Esophagus squamous epithelium (tissue), 5 donors: Measurements from ENCODE around the gene TIMM23. TPM values are rescaled to one million over a fixed set of nuclear protein-coding genes. Genes with fewer than 3 reads are reported as not detected.
"Not testable (repeated sequence)": the region's sequence is repeated elsewhere in the genome, so short reads cannot be mapped to it uniquely, and the experiment has no call there.

ENCODE experiments used
- DNase-seq: peaks from one replicate; lab custom pipeline; 2025; lab: John Stamatoyannopoulos, UW
- H3K27ac ChIP-seq, 4 donors: fragments of 200-600 bp; sonication (generic); one replicate each; pipeline ENCODE4 v1.5.1; 2016 to 2019; ENCODE audit warnings: mild to moderate bottlenecking in 1 of 4
- H3K27me3 ChIP-seq, 4 donors: fragments of 200-600 bp; sonication (generic); 1 replicate in 3 of 4; 2 replicates in 1 of 4; pipeline versions ENCODE4 v1.5.1 to v1.6.0; 2017 to 2021; ENCODE audit warnings: antibody characterized with exemption in 1 of 4
- H3K36me3 ChIP-seq, 3 donors: fragments of 200-600 bp; sonication (generic); one replicate each; pipeline ENCODE4 v1.5.1; 2016 to 2019
- H3K4me1 ChIP-seq, 3 donors: fragments of 200-600 bp; sonication (generic); one replicate each; pipeline ENCODE4 v1.5.1; 2017 to 2019
- H3K4me3 ChIP-seq, 4 donors: fragments of 200-600 bp; sonication (generic); 1 replicate in 3 of 4; 2 replicates in 1 of 4; pipeline ENCODE4 v1.5.1; 2016 to 2019; ENCODE audit warnings: mild to moderate bottlenecking in 2 of 4, moderate library complexity in 1 of 4
- H3K9me3 ChIP-seq, 3 donors: fragments of 200-600 bp; sonication (generic); one replicate each; pipeline ENCODE4 v1.5.1; 2016 to 2019
- WGBS, 2 donors: methylation state at CpG; one replicate each; pipeline ENCODE4 v1.1.5; 2018; 5-methylcytosine and 5-hydroxymethylcytosine counted together
- intact Hi-C: fragments of 100-400 bp; cut with DNase I; formaldehyde crosslinking; loops from one replicate; pipeline ENCODE4 v1.15.0; 2022
- total RNA-seq, 4 donors: library from RNA; depleted of rRNA; stranded (reverse); fragments of >200 nt; gene quantifications; one replicate each; pipeline ENCODE4 v1.1.0, GENCODE V29; 2016
- TF ChIP-seq, protein P1 (sequence below), 6 experiments: fragments of 450-650 bp in 4 of 6; fragments of 200-600 bp in 2 of 6; sonication (generic) in 2 of 6; IDR thresholded peaks; one replicate each; pipeline ENCODE4 v1.5.1; 2016 to 2019; ENCODE audit warnings: antibody characterized with exemption in 6 of 6, mild to moderate bottlenecking in 4 of 6, moderate library complexity in 4 of 6
- donor health status: DM: yes; HTN: yes; CAD: no.

TIMM23 gene
- total RNA-seq, 4 donors from 2014 or later: 43.1 to 80.5 (median 54.6) TPM

DNA sequence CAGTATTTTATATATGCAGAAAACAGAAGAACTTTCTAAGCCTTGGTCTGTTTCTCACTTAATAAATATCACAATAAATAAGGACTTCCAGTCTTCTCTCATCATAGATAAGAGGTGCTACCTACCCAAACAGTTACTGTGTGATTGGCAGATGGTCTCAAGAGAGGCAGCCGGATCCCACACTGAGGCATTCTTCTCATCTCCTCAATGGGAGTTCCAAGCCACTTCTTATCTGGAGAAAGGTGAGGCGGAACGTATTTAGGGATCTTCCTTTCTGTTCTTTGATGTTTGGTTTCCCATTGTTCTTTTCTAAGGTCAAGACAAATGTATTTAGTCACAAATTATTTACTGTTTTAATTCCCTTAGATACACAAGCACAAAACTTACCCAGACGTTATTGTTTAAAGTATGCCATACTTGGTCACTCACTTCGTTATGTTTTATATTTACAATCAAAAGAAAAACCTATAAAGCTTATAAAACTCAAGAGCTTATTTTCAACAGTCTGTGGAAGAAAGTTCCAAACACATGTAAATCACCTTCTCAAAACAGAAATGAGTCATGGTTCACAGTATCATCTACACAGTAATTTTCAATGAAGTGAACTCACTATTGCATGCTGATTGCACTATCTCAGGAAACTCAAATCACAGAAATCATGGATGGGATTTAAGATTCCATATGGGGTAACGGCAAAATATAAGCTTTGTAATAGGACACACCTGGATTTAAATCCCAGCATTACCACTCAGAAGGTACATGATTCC, 9.4 kb upstream of the TIMM23 start:
- H3K27ac ChIP-seq, H3K9me3 ChIP-seq, intact Hi-C loops, H3K27me3 ChIP-seq, H3K36me3 ChIP-seq, H3K4me1 ChIP-seq, H3K4me3 ChIP-seq, DNase-seq: not testable (repeated sequence)
- 76 to 91% methylated on average over 6 of the region's 6 CpGs for WGBS, 2 donors

DNA sequence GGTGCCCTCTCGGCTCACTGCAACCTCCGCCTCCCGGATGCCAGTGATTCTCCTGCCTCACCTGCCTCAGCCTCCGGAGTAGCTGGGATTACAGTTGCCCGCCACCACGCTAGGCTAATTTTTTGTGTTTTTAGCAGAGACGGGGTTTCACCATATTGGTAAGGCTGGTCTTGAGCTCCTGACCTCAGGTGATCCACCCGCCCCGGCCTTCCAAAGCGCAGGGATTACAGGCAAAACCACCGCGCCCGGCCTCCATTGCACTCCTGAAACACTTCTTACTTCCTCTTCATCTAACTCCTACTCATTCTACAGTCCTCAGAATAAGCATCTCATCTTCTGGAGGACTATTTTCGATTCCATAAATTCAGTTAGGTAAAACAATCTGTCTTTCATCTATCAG, 1.3 kb upstream of the TIMM23 start:
- DNase-seq, H3K27ac ChIP-seq, intact Hi-C loops, H3K9me3 ChIP-seq, H3K36me3 ChIP-seq, H3K27me3 ChIP-seq: not testable (repeated sequence)
- H3K4me3 ChIP-seq: peak overlapping the region in 3 of 4 donors; percentile 69 to 81 (median 79)
- peaks cover 0 to 32% (median 15%) of the 10 kb centered on the region in 3 donors for H3K4me1 ChIP-seq
- WGBS, 2 donors: 41 to 50% methylated on average over 11 to 14 of the region's 14 CpGs

- Histone ChIP-seq H3K36me3 (peaks cover 0 to 12% (median 0%) of the 10 kb centered on the region in 3 donors), H3K4me1 (peaks cover 0 to 32% (median 15%) of the 10 kb centered on the region in 3 donors), H3K4me3 (peak overlapping the region; percentile 64 to 81 (median 74)), H3K27ac (peak overlapping the region; percentile 70 to 84 (median 78))
- H3K27me3 ChIP-seq, DNase-seq, intact Hi-C loops, H3K9me3 ChIP-seq: not testable (repeated sequence)
- 0% methylated on average over 1 of the region's 25 CpGs; no CpG with 5 or more reads in 1 of the 2 donors for WGBS, 2 donors
Measured at GRCh38 chr10:45971742-45972105, 565 bp upstream of the TIMM23 start.

DNA sequence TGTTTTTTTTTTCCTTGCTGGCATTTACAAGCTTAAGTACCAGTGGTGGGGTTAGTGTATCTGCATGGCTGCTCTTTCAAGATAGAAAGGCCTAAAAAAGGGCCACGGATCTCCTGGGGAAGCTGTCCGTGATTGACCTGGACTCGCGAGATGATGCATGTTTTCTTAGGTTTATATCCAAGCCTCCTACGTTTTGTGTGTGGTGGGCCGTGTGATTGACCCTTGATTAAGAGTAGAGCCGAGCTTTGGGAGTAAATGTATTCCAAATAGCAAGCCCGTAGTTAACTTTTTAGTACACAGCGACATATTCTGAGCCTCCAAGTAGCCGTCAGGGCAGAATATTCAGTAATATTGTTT, 502 bp downstream of the TIMM23 start:
- intact Hi-C loops, DNase-seq, H3K9me3 ChIP-seq, H3K27me3 ChIP-seq: not testable (repeated sequence)
- peak overlapping the region; percentile 64 to 81 (median 74) for H3K4me3 ChIP-seq
- H3K36me3 ChIP-seq: peaks cover 0 to 19% (median 0%) of the 10 kb centered on the region in 3 donors
- peaks cover 0 to 32% (median 15%) of the 10 kb centered on the region in 3 donors for H3K4me1 ChIP-seq
- 0% methylated on average over 10 of the region's 10 CpGs for WGBS, 2 donors
- peak overlapping the region in 3 of 4 donors; percentile 76 to 84 (median 80) for H3K27ac ChIP-seq

- H3K27ac ChIP-seq, H3K4me3 ChIP-seq, intact Hi-C loops, H3K27me3 ChIP-seq, H3K9me3 ChIP-seq, DNase-seq: not testable (repeated sequence)
- Histone ChIP-seq H3K4me1 (peaks cover 0 to 32% (median 15%) of the 10 kb centered on the region in 3 donors), H3K36me3 (peaks cover 0 to 30% (median 0%) of the 10 kb centered on the region in 3 donors)
- WGBS, 2 donors: 68 to 76% methylated on average over 3 of the region's 3 CpGs
Measured at GRCh38 chr10:45974041-45974440, 1.8 kb downstream of the TIMM23 start.

DNA sequence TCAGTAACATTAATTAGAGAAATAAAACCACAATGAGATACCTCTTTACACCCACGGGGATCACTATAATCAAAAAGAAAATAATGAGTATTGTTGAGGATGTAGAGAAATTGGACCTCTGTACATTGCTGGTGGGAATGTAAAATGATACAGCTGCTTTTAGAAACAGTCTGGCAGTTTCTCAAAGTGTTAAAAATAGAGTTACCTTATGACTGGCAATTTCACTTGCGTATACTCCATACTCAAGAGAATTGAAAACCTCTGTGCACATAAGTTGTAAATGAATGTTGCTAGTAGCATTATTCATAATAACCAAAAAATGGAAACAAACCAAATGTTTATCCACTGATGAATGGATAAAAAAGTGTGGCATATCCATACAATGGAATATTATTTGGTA, 6.3 kb downstream of the TIMM23 start:
- H3K27ac ChIP-seq, H3K9me3 ChIP-seq, DNase-seq, H3K4me3 ChIP-seq, H3K27me3 ChIP-seq, intact Hi-C loops: not testable (repeated sequence)
- peaks cover 0 to 41% (median 0%) of the 10 kb centered on the region in 3 donors for H3K36me3 ChIP-seq
- H3K4me1 ChIP-seq: peaks cover 0 to 10% (median 2%) of the 10 kb centered on the region in 3 donors
- 80 to 100% methylated on average over 1 of the region's 2 CpGs for WGBS, 2 donors

GRCh38 chr10:45981367-45981766, 9.1 kb downstream of the TIMM23 start:
- intact Hi-C loops, H3K27me3 ChIP-seq, H3K9me3 ChIP-seq, DNase-seq, H3K4me1 ChIP-seq, H3K27ac ChIP-seq, H3K4me3 ChIP-seq: not testable (repeated sequence)
- 33 to 40% methylated on average over 1 of the region's 1 CpG for WGBS, 2 donors
- peaks cover 0 to 58% (median 0%) of the 10 kb centered on the region in 3 donors for H3K36me3 ChIP-seq

- H3K27me3 ChIP-seq, H3K27ac ChIP-seq, H3K4me3 ChIP-seq, DNase-seq, intact Hi-C loops, H3K4me1 ChIP-seq, H3K9me3 ChIP-seq: not testable (repeated sequence)
- TF ChIP-seq, protein P1, sequence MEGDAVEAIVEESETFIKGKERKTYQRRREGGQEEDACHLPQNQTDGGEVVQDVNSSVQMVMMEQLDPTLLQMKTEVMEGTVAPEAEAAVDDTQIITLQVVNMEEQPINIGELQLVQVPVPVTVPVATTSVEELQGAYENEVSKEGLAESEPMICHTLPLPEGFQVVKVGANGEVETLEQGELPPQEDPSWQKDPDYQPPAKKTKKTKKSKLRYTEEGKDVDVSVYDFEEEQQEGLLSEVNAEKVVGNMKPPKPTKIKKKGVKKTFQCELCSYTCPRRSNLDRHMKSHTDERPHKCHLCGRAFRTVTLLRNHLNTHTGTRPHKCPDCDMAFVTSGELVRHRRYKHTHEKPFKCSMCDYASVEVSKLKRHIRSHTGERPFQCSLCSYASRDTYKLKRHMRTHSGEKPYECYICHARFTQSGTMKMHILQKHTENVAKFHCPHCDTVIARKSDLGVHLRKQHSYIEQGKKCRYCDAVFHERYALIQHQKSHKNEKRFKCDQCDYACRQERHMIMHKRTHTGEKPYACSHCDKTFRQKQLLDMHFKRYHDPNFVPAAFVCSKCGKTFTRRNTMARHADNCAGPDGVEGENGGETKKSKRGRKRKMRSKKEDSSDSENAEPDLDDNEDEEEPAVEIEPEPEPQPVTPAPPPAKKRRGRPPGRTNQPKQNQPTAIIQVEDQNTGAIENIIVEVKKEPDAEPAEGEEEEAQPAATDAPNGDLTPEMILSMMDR (IDR thresholded peaks at IDR 0.05): peak in 4 of 6 experiments; percentile 12 to 50 (median 31)
- WGBS, 2 donors: 65 to 75% methylated on average over 4 to 6 of the region's 6 CpGs
- peaks cover 0 to 64% (median 0%) of the 10 kb centered on the region in 3 donors for H3K36me3 ChIP-seq
Measured at GRCh38 chr10:45983538-45984186, 11.4 kb downstream of the TIMM23 start.

DNA sequence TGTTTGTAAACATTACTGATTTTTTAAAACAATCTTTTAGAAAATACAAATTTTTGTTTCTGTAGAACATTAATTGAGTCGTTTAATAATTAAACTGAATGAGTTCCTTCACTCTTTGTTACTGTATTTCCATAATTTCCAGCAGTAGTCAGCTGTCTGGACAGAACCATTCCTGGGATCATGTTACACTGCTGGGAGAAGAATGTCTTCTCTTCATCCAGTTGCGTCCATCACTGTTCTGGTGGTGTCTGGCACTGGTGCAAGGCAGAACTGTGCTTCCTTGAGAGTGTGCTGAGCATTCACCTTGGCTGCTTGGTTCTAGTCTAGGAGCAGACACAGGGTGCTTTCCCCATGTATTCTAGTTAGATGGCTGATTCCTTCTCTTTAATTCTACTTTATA, 12.2 kb downstream of the TIMM23 start:
- H3K4me1 ChIP-seq, intact Hi-C loops, H3K4me3 ChIP-seq, H3K9me3 ChIP-seq, DNase-seq, H3K27ac ChIP-seq, H3K27me3 ChIP-seq: not testable (repeated sequence)
- 88 to 94% methylated on average over 2 of the region's 2 CpGs for WGBS, 2 donors
- peaks cover 0 to 66% (median 0%) of the 10 kb centered on the region in 3 donors for H3K36me3 ChIP-seq

GRCh38 chr10:45985590-45985989, 13.3 kb downstream of the TIMM23 start:
- H3K36me3 ChIP-seq: peaks cover 0 to 77% (median 0%) of the 10 kb centered on the region in 3 donors
- H3K4me3 ChIP-seq, intact Hi-C loops, H3K9me3 ChIP-seq, H3K4me1 ChIP-seq, H3K27me3 ChIP-seq, DNase-seq, H3K27ac ChIP-seq: not testable (repeated sequence)
- 76 to 77% methylated on average over 3 of the region's 3 CpGs for WGBS, 2 donors
